GM18867 (cell line): Measurements from ENCODE around the gene PGAP3.

Experiments
- ATAC-seq: cut with Tn5 transposase; IDR thresholded peaks from one replicate; pipeline ENCODE4 v1.9.1; 2021; ENCODE audit warnings: mild to moderate bottlenecking, moderate library complexity; ENCODE audit not compliant: unreplicated experiment

The PGAP3 gene

GRCh38 chr17:39661744-39662541 is 25.9 kb downstream of the PGAP3 start:
- ATAC-seq = no peak

GRCh38 chr17:39660397-39661385 is 27.2 kb downstream of the PGAP3 start:
- no peak for ATAC-seq

- no peak for ATAC-seq
Measured at GRCh38 chr17:39660011-39660360, 27.9 kb downstream of the PGAP3 start.

GRCh38 chr17:39659279-39660010 is 28.4 kb downstream of the PGAP3 start:
- ATAC-seq = no peak

GRCh38 chr17:39658760-39659159 is 29.1 kb downstream of the PGAP3 start:
- no peak for ATAC-seq

GRCh38 chr17:39658346-39658745 is 29.5 kb downstream of the PGAP3 start:
- ATAC-seq = no peak

GRCh38 chr17:39655105-39655504 is 32.8 kb downstream of the PGAP3 start:
- no peak for ATAC-seq

GRCh38 chr17:39653662-39654331 is 34.1 kb downstream of the PGAP3 start:
- ATAC-seq = no peak

- ATAC-seq = no peak
Measured at GRCh38 chr17:39653316-39653661, 34.6 kb downstream of the PGAP3 start.

- no peak for ATAC-seq
Measured at GRCh38 chr17:39652587-39653315, 35.1 kb downstream of the PGAP3 start.

GRCh38 chr17:39651923-39652586 is 35.8 kb downstream of the PGAP3 start:
- no peak for ATAC-seq

- no peak for ATAC-seq
Measured at GRCh38 chr17:39650121-39650579, 37.7 kb downstream of the PGAP3 start.

GRCh38 chr17:39648616-39649366 is 39.1 kb downstream of the PGAP3 start:
- no peak for ATAC-seq

- no peak for ATAC-seq
Measured at GRCh38 chr17:39647256-39647655, 40.6 kb downstream of the PGAP3 start.

- ATAC-seq = no peak
Measured at GRCh38 chr17:39643271-39643670, 44.6 kb downstream of the PGAP3 start.

- no peak for ATAC-seq
Measured at GRCh38 chr17:39642291-39643074, 45.4 kb downstream of the PGAP3 start.

GRCh38 chr17:39641883-39642282 is 46.0 kb downstream of the PGAP3 start:
- no peak for ATAC-seq

- no peak for ATAC-seq
Measured at GRCh38 chr17:39641097-39641496, 46.8 kb downstream of the PGAP3 start.
